NOMO-1 treated with dmso at 0.1 percent for 144 hours (cell line): ENCODE results near the gene RGS21.

ENCODE experiments used
- DNase-seq: peaks from one replicate; lab custom pipeline; 2025; ENCODE audit not compliant: unreplicated experiment; lab: John Stamatoyannopoulos, UW

Gene RGS21

DNA sequence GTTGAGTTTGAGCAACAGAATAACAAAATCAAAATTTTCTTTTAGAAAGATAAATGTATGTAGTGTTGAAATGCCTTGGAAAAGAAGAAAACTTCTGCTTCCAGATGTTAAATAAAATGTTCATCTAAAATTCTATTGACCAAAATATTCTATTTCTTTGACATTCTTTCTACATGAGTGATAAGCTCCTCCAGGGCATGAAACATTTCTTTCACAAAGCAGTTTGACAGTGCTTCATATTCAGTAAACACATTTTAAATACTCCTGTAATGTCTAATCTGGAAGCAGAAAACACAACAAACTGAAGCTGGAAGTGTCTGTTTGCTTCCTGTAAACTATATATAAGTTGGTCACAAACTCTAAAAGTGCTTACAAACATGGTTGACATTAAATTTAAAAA lies 61.5 kb downstream of the RGS21 start:
- no peak for DNase-seq

DNA sequence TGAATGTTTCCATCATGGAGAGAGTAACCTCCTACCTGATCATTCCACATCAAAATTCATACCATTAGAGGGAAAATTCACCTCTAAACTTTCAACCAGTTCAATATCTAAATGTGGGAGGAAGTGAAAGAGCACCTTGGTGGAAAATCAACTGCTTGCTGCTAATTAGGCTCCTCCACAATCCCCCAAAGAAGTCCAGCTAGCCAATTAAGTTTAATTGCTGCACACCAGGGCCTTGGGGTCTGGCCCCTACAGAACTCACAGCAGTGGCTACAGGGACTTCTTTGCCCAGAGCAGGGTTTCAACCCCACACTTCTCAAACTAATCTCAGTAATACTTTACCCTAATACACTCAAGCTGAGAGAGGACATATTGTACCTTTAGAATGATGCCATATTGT lies 62.1 kb downstream of the RGS21 start:
- no peak for DNase-seq

DNA sequence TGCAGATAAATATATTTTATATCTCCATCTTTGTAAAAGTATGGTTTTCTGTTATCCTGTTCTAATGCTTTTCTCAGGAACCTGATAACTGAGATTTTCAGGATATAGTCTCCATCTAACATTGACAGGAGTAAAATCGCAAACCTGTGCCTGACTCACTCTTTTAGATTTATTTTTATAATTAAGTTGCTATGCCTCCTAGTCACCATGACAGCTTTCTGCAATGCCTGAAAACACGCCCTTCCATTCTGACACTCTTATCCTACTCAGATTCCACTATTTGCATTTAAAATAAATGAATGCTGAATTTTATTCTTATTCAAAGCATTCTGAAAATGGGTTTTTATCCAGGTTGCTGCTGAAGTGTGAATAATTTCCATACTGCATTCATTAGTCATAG lies 62.8 kb downstream of the RGS21 start:
- DNase-seq = no peak

DNA sequence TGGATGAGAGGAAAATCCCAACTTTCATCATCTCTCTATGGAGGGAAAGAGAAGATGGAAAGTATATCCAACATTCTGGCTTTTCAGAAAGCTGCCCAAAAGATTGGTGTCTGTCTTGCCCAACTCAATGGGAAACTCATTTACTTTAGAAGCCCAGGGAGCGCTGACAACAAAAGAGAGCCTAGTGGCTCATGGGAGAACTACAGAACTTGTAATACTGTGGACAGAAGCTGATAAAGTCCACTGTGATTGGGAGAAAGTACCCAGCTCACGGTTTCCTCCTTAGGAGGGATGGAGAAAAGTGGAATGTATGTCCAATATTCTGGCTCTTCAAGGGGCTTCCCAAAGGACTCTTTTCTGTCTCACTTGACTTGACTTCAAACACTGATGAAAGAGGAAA lies 66.0 kb downstream of the RGS21 start:
- no peak for DNase-seq

DNA sequence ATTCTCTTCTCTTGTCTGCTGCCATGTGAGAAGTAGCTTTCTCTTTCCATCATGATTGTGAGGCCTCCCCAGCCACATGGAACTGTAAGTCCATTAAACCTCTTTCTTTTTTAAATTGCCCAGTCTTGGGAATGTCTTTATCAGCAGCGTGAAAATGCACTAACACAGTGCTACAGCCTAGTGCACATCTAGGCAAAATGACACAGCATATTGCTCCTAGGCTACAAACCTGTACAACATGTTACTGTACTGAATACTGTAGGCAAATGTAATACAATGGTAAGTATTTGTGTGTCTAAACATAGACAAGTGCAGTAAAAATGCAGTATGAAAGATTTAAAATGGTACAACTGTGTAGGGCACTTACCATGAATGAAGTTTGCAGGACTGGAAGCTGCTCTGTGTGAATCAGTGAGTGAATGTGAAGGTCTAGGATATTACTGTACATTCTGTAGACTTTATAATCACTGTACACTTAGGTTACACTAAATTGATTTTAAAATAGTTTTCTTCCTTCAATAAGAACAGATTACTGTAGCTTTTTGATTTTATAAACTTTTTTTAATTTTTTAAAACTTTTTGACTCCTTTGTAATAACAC lies 69.4 kb downstream of the RGS21 start:
- no peak for DNase-seq

DNA sequence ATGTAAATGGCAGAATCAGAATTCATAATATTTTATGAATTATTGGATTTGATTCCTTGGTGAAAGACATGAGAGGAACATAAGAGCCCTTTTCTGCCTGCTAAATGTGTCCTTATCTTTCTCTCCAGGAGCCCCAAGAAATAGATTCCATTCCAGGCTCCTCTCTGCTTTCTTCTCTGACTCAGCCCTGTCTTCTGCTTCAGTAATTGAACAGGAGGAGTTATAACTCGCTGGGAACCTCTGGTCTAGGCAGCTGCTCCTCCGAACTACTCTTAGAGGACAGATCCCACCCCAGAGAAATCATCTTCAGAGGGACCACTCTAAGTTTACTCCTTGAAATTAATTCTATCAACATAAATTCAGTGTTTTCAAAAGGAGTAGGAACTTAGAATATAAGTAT lies 78.4 kb downstream of the RGS21 start:
- DNase-seq = no peak

DNA sequence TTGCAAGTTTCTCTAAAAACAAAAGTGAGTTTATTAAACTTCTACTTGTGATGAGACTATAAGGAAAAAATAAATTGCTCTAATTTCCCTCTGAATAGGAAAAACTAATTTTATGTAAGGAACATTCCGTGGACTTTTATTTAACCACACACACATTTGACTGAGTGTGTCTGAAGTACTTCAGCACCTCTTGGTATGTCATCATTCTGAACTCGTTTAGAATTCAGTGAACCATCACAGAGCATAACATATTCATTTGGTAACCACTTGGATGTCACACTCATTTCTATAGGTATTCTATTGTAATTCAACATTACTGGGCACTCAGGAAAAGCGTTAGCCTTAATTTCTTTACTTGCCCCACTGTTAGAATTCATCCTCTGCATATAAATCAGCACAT lies 79.1 kb downstream of the RGS21 start:
- DNase-seq = no peak

DNA sequence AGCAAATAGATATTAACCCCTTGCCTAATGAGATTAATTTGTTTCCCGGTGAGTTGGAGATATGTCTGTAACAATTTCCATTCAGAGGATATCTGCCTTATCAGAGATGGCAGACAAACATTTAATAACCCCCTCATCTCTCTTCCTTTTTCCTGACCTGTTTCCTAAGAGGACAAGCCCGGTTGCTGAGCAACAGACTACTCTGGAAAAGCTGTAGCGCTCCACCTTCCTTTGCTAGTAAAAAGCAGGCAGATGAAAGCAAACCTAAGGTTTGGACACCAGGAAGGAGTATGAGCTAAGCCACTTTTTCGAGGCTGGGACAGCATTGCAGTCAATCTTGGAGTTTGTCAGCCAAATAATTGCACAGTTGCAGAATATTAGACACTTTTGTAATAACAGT lies 82.4 kb downstream of the RGS21 start:
- no peak for DNase-seq

DNA sequence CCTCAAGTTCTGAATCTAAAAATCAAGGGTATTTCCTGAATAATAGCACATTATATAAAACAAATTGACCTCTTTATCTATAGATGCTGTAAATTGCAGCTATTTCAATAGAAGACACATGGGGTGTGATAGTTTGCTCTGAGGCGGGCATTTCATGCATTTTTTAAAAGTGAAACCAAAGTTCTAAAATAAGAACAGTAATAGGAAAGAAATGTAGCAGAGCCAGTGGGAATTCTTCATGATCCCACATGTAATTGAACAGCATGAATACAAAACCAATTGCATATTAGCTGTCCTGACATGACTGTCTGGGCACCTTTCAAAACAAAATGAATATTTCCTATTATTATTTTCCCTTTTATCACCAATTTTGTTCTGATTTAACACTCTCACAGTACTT lies 85.0 kb downstream of the RGS21 start:
- DNase-seq = no peak

DNA sequence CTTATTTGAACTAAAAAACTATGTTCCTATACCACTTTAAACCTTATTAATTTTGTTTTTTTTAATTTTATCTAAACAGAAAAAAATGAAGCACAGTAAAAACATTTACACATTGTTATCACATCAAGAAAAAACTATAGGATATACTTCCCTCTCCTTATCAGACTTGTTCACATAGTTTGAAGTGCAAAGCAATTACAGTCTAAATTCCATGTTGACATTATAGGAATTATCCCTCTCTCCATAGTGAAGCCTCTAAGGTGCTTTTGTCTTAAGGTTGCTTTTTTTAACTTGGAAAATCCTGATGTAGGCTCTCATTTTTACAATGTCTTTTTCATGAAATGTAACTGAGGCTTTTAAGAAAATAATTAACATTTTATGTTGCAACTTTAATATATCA lies 85.8 kb downstream of the RGS21 start:
- DNase-seq = no peak

DNA sequence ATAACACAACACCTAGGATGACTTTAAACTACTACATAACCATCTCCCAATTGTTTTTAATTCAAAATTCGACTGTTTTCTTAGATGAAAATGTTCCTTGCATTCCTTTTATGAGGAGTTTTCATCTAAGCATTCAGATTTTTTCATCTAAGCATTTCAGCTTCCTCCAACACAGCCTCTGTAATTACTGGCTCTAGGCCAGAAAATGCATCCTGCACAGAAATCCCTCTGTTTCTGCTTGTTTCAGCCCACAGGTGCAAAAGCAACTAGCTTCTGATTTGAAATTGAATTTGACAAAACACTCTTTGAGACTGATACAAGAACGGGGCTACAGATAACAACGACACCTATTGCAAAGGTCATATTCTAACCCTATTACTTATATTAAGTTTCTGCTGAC lies 90.4 kb downstream of the RGS21 start:
- DNase-seq = no peak
